IMR-90 (cell line): ENCODE measurements around the gene RAD51B. TPM values are rescaled to one million over a fixed set of nuclear protein-coding genes. Genes with fewer than 3 reads are reported as not detected.
A peak's percentile ranks its signal among the peaks of the same experiment; 100 is the strongest.

Experiments
- ATAC-seq: fragments of 200-7000 bp; cut with Tn5 transposase; 2 replicates; pipeline ENCODE4 v1.9.1; 2020; ENCODE audit warnings: low read depth, mild to moderate bottlenecking, moderate library complexity
- BruUV-seq: library from RNA; stranded (reverse); fragments of 400-500 nt; replicated peaks from 2 replicates; lab custom pipeline; 2021; lab: Mats Ljungman, UMichigan
- CTCF ChIA-PET: fragments of 300-600 bp; formaldehyde crosslinking; extraction: SDS; loops from one replicate; lab custom pipeline; 2021; ENCODE audit warnings: antibody characterized with exemption; lab: Yijun Ruan, JAX
- POLR2A ChIA-PET: fragments of 300-600 bp; sonication (Branson Sonifier 250); formaldehyde crosslinking; loops from one replicate; lab custom pipeline; 2022; ENCODE audit warnings: antibody characterized with exemption; ENCODE audit not compliant: unreplicated experiment; lab: Charles Lee
- DNase-seq: peaks from one replicate; pipeline ENCODE4 v3.0.0; 2013
- H2AFZ ChIP-seq: replicated peaks from 2 replicates; pipeline ENCODE3; 2013; ENCODE audit warnings: low read length, mild to moderate bottlenecking; ENCODE audit not compliant: poor library complexity
- H2AK5ac ChIP-seq: 2 replicates; pipeline ENCODE4 v1.6.1; 2013; ENCODE audit warnings: low read depth, low read length, inconsistent platforms
- H2AK9ac ChIP-seq: replicated peaks from 2 replicates; pipeline ENCODE3; 2013; ENCODE audit warnings: mild to moderate bottlenecking, low read depth, low read length, moderate library complexity; ENCODE audit not compliant: poor library complexity
- H2BK120ac ChIP-seq: 2 replicates; pipeline ENCODE4 v1.6.1; 2013; ENCODE audit warnings: low read depth, low read length, inconsistent platforms
- H2BK15ac ChIP-seq: 3 replicates; pipeline ENCODE4 v1.6.1; 2013; ENCODE audit warnings: low read depth, low read length, inconsistent platforms
- H2BK20ac ChIP-seq: 2 replicates; pipeline ENCODE4 v1.6.1; 2013; ENCODE audit warnings: low read depth, mild to moderate bottlenecking, inconsistent platforms, low read length, moderate library complexity
- H2BK5ac ChIP-seq: 2 replicates; pipeline ENCODE4 v1.6.1; 2013; ENCODE audit warnings: mild to moderate bottlenecking, low read depth, low read length, inconsistent platforms; ENCODE audit not compliant: poor library complexity, severe bottlenecking
- H3K14ac ChIP-seq: replicated peaks from 2 replicates; pipeline ENCODE4 v1.6.1; 2013; ENCODE audit warnings: low read depth, low read length, inconsistent platforms
- H3K18ac ChIP-seq: 2 replicates; pipeline ENCODE4 v1.6.1; 2013; ENCODE audit warnings: low read depth, low read length, control low read depth
- H3K23ac ChIP-seq: 2 replicates; pipeline ENCODE4 v1.6.1; 2013; ENCODE audit warnings: low read depth, low read length, inconsistent platforms
- H3K27ac ChIP-seq: 2 replicates; pipeline ENCODE4 v1.5.1; 2013; ENCODE audit warnings: mild to moderate bottlenecking, control low read depth, low read length; ENCODE audit not compliant: insufficient read depth
- H3K27me3 ChIP-seq: 2 replicates; pipeline ENCODE4 v1.6.1; 2013; ENCODE audit warnings: low read length; ENCODE audit not compliant: control insufficient read depth, insufficient read depth
- H3K36me3 ChIP-seq: 2 replicates; pipeline ENCODE4 v1.6.1; 2013; ENCODE audit warnings: low read length, mixed read lengths; ENCODE audit not compliant: control insufficient read depth, insufficient read depth
- H3K4ac ChIP-seq: 2 replicates; pipeline ENCODE4 v1.6.1; 2013; ENCODE audit warnings: low read depth, low read length, inconsistent platforms
- H3K4me1 ChIP-seq: 2 replicates; pipeline ENCODE4 v1.6.1; 2013; ENCODE audit warnings: low read length, mixed read lengths; ENCODE audit not compliant: control insufficient read depth, insufficient read depth
- H3K4me2 ChIP-seq: 2 replicates; pipeline ENCODE4 v1.6.1; 2013; ENCODE audit warnings: low read depth, mild to moderate bottlenecking, control low read depth, low read length, moderate library complexity
- H3K4me3 ChIP-seq: 2 replicates; pipeline ENCODE4 v1.5.1; 2013; ENCODE audit warnings: low read depth, mild to moderate bottlenecking, control low read depth, low read length, moderate library complexity; ENCODE audit not compliant: insufficient read depth
- H3K56ac ChIP-seq: 2 replicates; pipeline ENCODE4 v1.6.1; 2013; ENCODE audit warnings: low read length, inconsistent platforms; ENCODE audit not compliant: insufficient read depth; ENCODE audit errors: extremely low read depth
- H3K79me1 ChIP-seq, 2 experiments: 2 replicates each; pipeline ENCODE4 v1.6.1; 2013; ENCODE audit warnings: low read length in 2 of 2, inconsistent platforms in 1 of 2, low read depth in 1 of 2
- H3K9ac ChIP-seq: 2 replicates; pipeline ENCODE4 v1.6.1; 2013; ENCODE audit warnings: low read depth, low read length, control low read depth
- H3K9me1 ChIP-seq: 2 replicates; pipeline ENCODE4 v1.6.1; 2013; ENCODE audit warnings: low read length, inconsistent platforms; ENCODE audit not compliant: insufficient read depth
- H3K9me3 ChIP-seq: 2 replicates; pipeline ENCODE4 v1.6.1; 2013; ENCODE audit warnings: low read length; ENCODE audit not compliant: control insufficient read depth, insufficient read depth
- H4K20me1 ChIP-seq: 2 replicates; pipeline ENCODE4 v1.6.1; 2013; ENCODE audit warnings: low read length, inconsistent platforms; ENCODE audit not compliant: insufficient read depth
- H4K5ac ChIP-seq: 2 replicates; pipeline ENCODE4 v1.6.1; 2013; ENCODE audit warnings: mild to moderate bottlenecking, low read depth, low read length, control low read depth
- H4K8ac ChIP-seq, 2 experiments: 2 replicates each; pipeline ENCODE4 v1.6.1; 2013; ENCODE audit warnings: low read depth in 2 of 2, low read length in 2 of 2, control low read depth in 1 of 2, inconsistent platforms in 1 of 2
- H4K91ac ChIP-seq: 2 replicates; pipeline ENCODE4 v1.6.1; 2013; ENCODE audit warnings: low read depth, low read length, inconsistent platforms; ENCODE audit not compliant: insufficient read depth
- BHLHE40 ChIP-seq: fragments of 150-350 bp; IDR thresholded peaks from 2 replicates; pipeline ENCODE4 v1.6.1; 2016; ENCODE audit warnings: mild to moderate bottlenecking, low read depth, low read length
- CEBPB ChIP-seq: IDR thresholded peaks from 2 replicates; pipeline ENCODE4 v1.6.1; 2012; ENCODE audit warnings: low read depth, low read length, improper control_type of control experiment
- CHD1 ChIP-seq: IDR thresholded peaks from 2 replicates; pipeline ENCODE4 v1.6.1; 2012; ENCODE audit warnings: low read depth, low read length, improper control_type of control experiment
- ELK1 ChIP-seq: fragments of 150-350 bp; IDR thresholded peaks from 2 replicates; pipeline ENCODE4 v1.6.1; 2016; ENCODE audit warnings: low read depth, mild to moderate bottlenecking, low read length, moderate library complexity, borderline replicate concordance
- FOS ChIP-seq: fragments of 150-350 bp; IDR thresholded peaks from 2 replicates; pipeline ENCODE4 v1.6.1; 2016; ENCODE audit warnings: low read depth, low read length
- MAFK ChIP-seq: IDR thresholded peaks from 2 replicates; pipeline ENCODE4 v1.6.1; 2012; ENCODE audit warnings: low read depth, low read length, improper control_type of control experiment
- MAZ ChIP-seq: IDR thresholded peaks from 2 replicates; pipeline ENCODE4 v1.6.1; 2012; ENCODE audit warnings: low read depth, mild to moderate bottlenecking, low read length, improper control_type of control experiment, moderate library complexity, borderline replicate concordance
- MXI1 ChIP-seq: IDR thresholded peaks from 2 replicates; pipeline ENCODE4 v1.6.1; 2012; ENCODE audit warnings: low read depth, mild to moderate bottlenecking, low read length, moderate library complexity, borderline replicate concordance
- POLR2A ChIP-seq: IDR thresholded peaks from 2 replicates; pipeline ENCODE4 v1.6.1; 2012; ENCODE audit warnings: mild to moderate bottlenecking, low read depth, low read length
- RAD21 ChIP-seq: IDR thresholded peaks from 2 replicates; pipeline ENCODE4 v1.6.1; 2012; ENCODE audit warnings: low read length, improper control_type of control experiment
- RCOR1 ChIP-seq: IDR thresholded peaks from 2 replicates; pipeline ENCODE4 v1.6.1; 2012; ENCODE audit warnings: mild to moderate bottlenecking, low read length, improper control_type of control experiment; ENCODE audit not compliant: insufficient replicate concordance
- RFX5 ChIP-seq: IDR thresholded peaks from 2 replicates; pipeline ENCODE4 v1.8.0; 2012; ENCODE audit warnings: low read depth, mild to moderate bottlenecking, low read length, moderate library complexity
- SMC3 ChIP-seq: fragments of 150-350 bp; IDR thresholded peaks from 2 replicates; pipeline ENCODE4 v1.6.1; 2016; ENCODE audit warnings: low read depth, mild to moderate bottlenecking, antibody characterized with exemption, low read length, moderate library complexity
- WGBS, 2 experiments: methylation state at CpG; one replicate each; pipeline versions ENCODE4 v1.1.5 to v1.1.7; 2013; ENCODE audit warnings: missing lambda C conversion rate in 2 of 2; ENCODE audit not compliant: insufficient read length in 1 of 2; ENCODE audit errors: extremely low coverage in 2 of 2; 5-methylcytosine and 5-hydroxymethylcytosine counted together
- dilution Hi-C: fragments of 300-500 bp; cut with HindIII; formaldehyde crosslinking; loops from one replicate; pipeline ENCODE4 v1.14.3; 2018; ENCODE audit warnings: low sequenced_read_pairs; ENCODE audit not compliant: unreplicated experiment
- in situ Hi-C: fragments of 300-500 bp; cut with MboI; formaldehyde crosslinking; loops from 3 replicates; pipeline ENCODE4 v1.14.3; 2019; ENCODE audit warnings: low sequenced_read_pairs, inconsistent platforms, mixed read lengths
- intact Hi-C: fragments of 100-400 bp; cut with micrococcal nuclease; formaldehyde crosslinking; loops from 2 replicates; pipeline ENCODE4 v1.10.0; 2022
- polyA plus RNA-seq, 3 experiments: library from polyadenylated mRNA; depleted of rRNA; stranded (reverse); fragments of >200 nt; gene quantifications; 2 replicates each; pipeline ENCODE4 v1.2.3, GENCODE V29; 2012; ENCODE audit warnings: low replicate concordance in 1 of 3
- total RNA-seq: library from RNA; depleted of rRNA; stranded (reverse); fragments of >200 nt; gene quantifications from 2 replicates; pipeline ENCODE4 v1.2.3, GENCODE V29; 2012
- TF ChIP-seq, protein P1 (sequence below): conservative IDR thresholded peaks from 2 replicates; pipeline ENCODE4 v1.5.1; 2012; ENCODE audit warnings: mild to moderate bottlenecking, low read depth, low read length, improper control_type of control experiment
- TF ChIP-seq, protein P2 (sequence below): fragments of 150-350 bp; IDR thresholded peaks from 2 replicates; pipeline ENCODE4 v1.6.1; 2017; ENCODE audit warnings: mild to moderate bottlenecking, antibody characterized with exemption, low read length, low read depth

Gene RAD51B
- total and polyA plus RNA-seq, 2 of the 4 experiments (the other 2 are of a cell fraction), result 5.1 to 18.8 TPM

GRCh38 chr14:68672609-68673285 lies 853.2 kb downstream of the RAD51B start:
- Histone ChIP-seq H2BK15ac (no peak overlapping the region), H2BK120ac (no peak overlapping the region), H3K4me3 (no peak overlapping the region), H3K4ac (0 out of 2 replicates have a peak overlapping the region, but pooled peaks have one; percentile 2), H3K79me1 (no peaks in the 10 kb centered on the region), H3K27me3 (no peaks in the 10 kb centered on the region), H3K4me2 (no peak overlapping the region), H3K56ac (no peak overlapping the region), H3K9me3 (no peaks in the 10 kb centered on the region), H3K27ac (no peak overlapping the region), H2AK9ac (no peak overlapping the region), H3K18ac (0 out of 2 replicates have a peak overlapping the region, but pooled peaks have one; percentile 16), H2AK5ac (no peak overlapping the region; the same call in 1 of the 2 replicates), H3K9me1 (peaks cover 10% of the 10 kb centered on the region), H4K5ac (no peak overlapping the region), H4K91ac (no peak overlapping the region), H2BK5ac (no peak overlapping the region), H3K4me1 (peaks cover 10% of the 10 kb centered on the region), H3K14ac (no peak overlapping the region), H3K9ac (no peak overlapping the region), H4K20me1 (no peaks in the 10 kb centered on the region), H2BK20ac (peak overlapping the region; percentile 14; the same call in 1 of the 2 replicates), H3K23ac (no peak overlapping the region), H4K8ac (no peak overlapping the region), H3K36me3 (no peaks in the 10 kb centered on the region), H2AFZ (no peak overlapping the region)
- CTCF ChIA-PET, result interaction anchor here (0.7 kb wide), 1 partner anchor 12 kb away, joined by 3 read pairs; no protein-coding TSS in a partner anchor
- no TSS peak for BruUV-seq
- ATAC-seq, result no peak
- in situ Hi-C loops (no loop called here), intact Hi-C loops (no loop called here), dilution Hi-C loops (no loop called here)
- 80% methylated on average over 1 of the region's 3 CpGs; no CpG with 5 or more reads in 1 of the 2 experiments for WGBS, 2 experiments
- POLR2A ChIA-PET, result interaction anchor here (0.6 kb wide), 2 partner anchors 115 to 534 kb away, joined by 3 to 10 read pairs; no protein-coding TSS in a partner anchor
- no peak for DNase-seq
- TF ChIP-seq CHD1 (no peak), MXI1 (no peak), RFX5 (no peak), FOS (no peak), CEBPB (no peak), POLR2A (no peak), MAZ (no peak), RCOR1 (no peak), BHLHE40 (no peak), SMC3 (no peak), ELK1 (no peak), RAD21 (no peak), MAFK (no peak)
- TF ChIP-seq, protein P1, sequence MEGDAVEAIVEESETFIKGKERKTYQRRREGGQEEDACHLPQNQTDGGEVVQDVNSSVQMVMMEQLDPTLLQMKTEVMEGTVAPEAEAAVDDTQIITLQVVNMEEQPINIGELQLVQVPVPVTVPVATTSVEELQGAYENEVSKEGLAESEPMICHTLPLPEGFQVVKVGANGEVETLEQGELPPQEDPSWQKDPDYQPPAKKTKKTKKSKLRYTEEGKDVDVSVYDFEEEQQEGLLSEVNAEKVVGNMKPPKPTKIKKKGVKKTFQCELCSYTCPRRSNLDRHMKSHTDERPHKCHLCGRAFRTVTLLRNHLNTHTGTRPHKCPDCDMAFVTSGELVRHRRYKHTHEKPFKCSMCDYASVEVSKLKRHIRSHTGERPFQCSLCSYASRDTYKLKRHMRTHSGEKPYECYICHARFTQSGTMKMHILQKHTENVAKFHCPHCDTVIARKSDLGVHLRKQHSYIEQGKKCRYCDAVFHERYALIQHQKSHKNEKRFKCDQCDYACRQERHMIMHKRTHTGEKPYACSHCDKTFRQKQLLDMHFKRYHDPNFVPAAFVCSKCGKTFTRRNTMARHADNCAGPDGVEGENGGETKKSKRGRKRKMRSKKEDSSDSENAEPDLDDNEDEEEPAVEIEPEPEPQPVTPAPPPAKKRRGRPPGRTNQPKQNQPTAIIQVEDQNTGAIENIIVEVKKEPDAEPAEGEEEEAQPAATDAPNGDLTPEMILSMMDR, result no peak
- TF ChIP-seq, protein P2, sequence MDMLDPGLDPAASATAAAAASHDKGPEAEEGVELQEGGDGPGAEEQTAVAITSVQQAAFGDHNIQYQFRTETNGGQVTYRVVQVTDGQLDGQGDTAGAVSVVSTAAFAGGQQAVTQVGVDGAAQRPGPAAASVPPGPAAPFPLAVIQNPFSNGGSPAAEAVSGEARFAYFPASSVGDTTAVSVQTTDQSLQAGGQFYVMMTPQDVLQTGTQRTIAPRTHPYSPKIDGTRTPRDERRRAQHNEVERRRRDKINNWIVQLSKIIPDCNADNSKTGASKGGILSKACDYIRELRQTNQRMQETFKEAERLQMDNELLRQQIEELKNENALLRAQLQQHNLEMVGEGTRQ, result no peak
